Measurements from ENCODE around the gene ZNF398. TPM values are rescaled to one million over a fixed set of nuclear protein-coding genes. Genes with fewer than 3 reads are reported as not detected.

ZNF398 gene
- total and polyA plus RNA-seq, 3 donors from 2014 or later = 25.3 to 35.3 (median 29.4) TPM

- H3K27me3 ChIP-seq = no peaks in the 10 kb centered on the region
- TF ChIP-seq POLR2A (IDR thresholded peaks at IDR 0.05) = no peak
- TF ChIP-seq, protein P1, sequence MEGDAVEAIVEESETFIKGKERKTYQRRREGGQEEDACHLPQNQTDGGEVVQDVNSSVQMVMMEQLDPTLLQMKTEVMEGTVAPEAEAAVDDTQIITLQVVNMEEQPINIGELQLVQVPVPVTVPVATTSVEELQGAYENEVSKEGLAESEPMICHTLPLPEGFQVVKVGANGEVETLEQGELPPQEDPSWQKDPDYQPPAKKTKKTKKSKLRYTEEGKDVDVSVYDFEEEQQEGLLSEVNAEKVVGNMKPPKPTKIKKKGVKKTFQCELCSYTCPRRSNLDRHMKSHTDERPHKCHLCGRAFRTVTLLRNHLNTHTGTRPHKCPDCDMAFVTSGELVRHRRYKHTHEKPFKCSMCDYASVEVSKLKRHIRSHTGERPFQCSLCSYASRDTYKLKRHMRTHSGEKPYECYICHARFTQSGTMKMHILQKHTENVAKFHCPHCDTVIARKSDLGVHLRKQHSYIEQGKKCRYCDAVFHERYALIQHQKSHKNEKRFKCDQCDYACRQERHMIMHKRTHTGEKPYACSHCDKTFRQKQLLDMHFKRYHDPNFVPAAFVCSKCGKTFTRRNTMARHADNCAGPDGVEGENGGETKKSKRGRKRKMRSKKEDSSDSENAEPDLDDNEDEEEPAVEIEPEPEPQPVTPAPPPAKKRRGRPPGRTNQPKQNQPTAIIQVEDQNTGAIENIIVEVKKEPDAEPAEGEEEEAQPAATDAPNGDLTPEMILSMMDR (IDR thresholded peaks at IDR 0.05) = no peak
- H3K36me3 ChIP-seq (ENCODE audit: low read depth, missing control alignments) = no peaks in the 10 kb centered on the region
- no peak overlapping the region for H3K4me3 ChIP-seq
- intact Hi-C loops (cut with DNase I; ENCODE audit: low total_unique reads) = no loop called here
- H3K27ac ChIP-seq = no peak overlapping the region
- DNase-seq = no peak
- WGBS, 2 donors = 82 to 90% methylated on average over 6 to 11 of the region's 11 CpGs
- H3K9me3 ChIP-seq = no peaks in the 10 kb centered on the region
- H3K4me1 ChIP-seq = no peaks in the 10 kb centered on the region
Observed at GRCh38 chr7:149210551-149210950, 63.3 kb downstream of the ZNF398 start.

- 74 to 79% methylated on average over 7 of the region's 7 CpGs for WGBS, 2 donors
- H3K27ac ChIP-seq = no peak overlapping the region
- H3K9me3 ChIP-seq = no peaks in the 10 kb centered on the region
- H3K4me3 ChIP-seq = no peak overlapping the region
- no peaks in the 10 kb centered on the region for H3K27me3 ChIP-seq
- intact Hi-C loops (cut with DNase I; ENCODE audit: low total_unique reads) = no loop called here
- no peaks in the 10 kb centered on the region for H3K36me3 ChIP-seq (ENCODE audit: low read depth, missing control alignments)
- H3K4me1 ChIP-seq = no peaks in the 10 kb centered on the region
- TF ChIP-seq, protein P1 (IDR thresholded peaks at IDR 0.05) = no peak
- TF ChIP-seq POLR2A (IDR thresholded peaks at IDR 0.05) = no peak
- DNase-seq = no peak
Observed at GRCh38 chr7:149214020-149214720, 66.9 kb downstream of the ZNF398 start.

DNA sequence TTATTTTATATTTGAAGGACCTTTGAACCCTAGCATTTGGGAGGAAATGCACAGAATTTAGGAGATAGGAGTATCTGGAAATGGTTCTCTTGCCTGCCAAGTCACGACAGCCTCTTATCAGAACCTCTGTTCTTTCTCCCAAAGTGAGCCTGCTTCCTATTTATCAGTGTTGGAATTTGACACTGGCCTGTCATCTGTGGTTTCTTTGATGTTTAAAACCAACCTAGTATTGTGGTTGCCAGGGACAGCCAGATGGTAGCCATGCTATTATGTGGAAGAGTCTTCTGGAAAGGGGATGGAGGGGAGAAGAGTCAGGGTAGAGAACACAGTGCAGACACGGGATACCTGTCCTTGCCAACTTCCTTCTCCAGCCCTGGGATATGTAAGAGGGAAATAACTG lies 69.1 kb downstream of the ZNF398 start:
- no peak for DNase-seq
- Histone ChIP-seq H3K36me3 (ENCODE audit: low read depth, missing control alignments) (no peaks in the 10 kb centered on the region), H3K4me3 (no peak overlapping the region), H3K9me3 (no peaks in the 10 kb centered on the region), H3K27me3 (no peaks in the 10 kb centered on the region), H3K4me1 (no peaks in the 10 kb centered on the region), H3K27ac (no peak overlapping the region)
- WGBS, 2 donors = 55 to 88% methylated on average over 2 of the region's 2 CpGs
- no peak for TF ChIP-seq POLR2A (IDR thresholded peaks at IDR 0.05)
- TF ChIP-seq, protein P1 (IDR thresholded peaks at IDR 0.05) = no peak
- intact Hi-C loops (cut with DNase I; ENCODE audit: low total_unique reads) = no loop called here

DNA sequence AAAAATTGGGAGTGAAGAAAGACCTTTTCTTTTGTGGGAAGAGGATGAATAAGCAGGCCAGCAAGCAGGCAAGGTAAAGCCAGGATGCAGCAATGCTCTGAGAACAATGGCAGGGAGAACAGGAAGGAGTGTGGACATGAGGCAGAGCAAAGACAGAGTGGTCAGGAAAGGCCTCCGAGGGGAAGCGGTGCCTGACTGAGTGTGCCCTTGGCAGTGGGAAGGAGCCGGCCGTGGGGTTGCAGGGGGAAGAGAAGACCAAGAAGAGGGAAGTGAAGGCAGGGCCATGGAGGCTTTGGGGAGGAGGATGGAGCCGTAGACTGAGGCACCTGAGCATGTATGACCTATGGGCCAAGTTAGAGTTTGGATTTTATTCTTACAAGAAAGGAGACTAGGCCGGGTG lies 70.3 kb downstream of the ZNF398 start:
- Histone ChIP-seq H3K4me1 (no peaks in the 10 kb centered on the region), H3K27me3 (no peaks in the 10 kb centered on the region), H3K36me3 (ENCODE audit: low read depth, missing control alignments) (no peaks in the 10 kb centered on the region), H3K9me3 (no peaks in the 10 kb centered on the region), H3K27ac (no peak overlapping the region), H3K4me3 (no peak overlapping the region)
- intact Hi-C loops (cut with DNase I; ENCODE audit: low total_unique reads) = no loop called here
- no peak for DNase-seq
- TF ChIP-seq POLR2A (IDR thresholded peaks at IDR 0.05) = no peak
- TF ChIP-seq, protein P1 (IDR thresholded peaks at IDR 0.05) = no peak
- 88 to 94% methylated on average over 6 of the region's 6 CpGs for WGBS, 2 donors
